Mammary epithelial cell (primary cell): ENCODE results near the gene RAX.

ENCODE experiments used
- CTCF ChIP-seq, 2 donors: IDR thresholded peaks in 1 of 2; conservative IDR thresholded peaks in 1 of 2; 2 replicates each; pipeline ENCODE4 v1.5.1; 2011 to 2012; ENCODE audit warnings: inconsistent platforms in 2 of 2, low read length in 2 of 2, mild to moderate bottlenecking in 2 of 2, control low read depth in 1 of 2, low read depth in 1 of 2; ENCODE audit not compliant: insufficient read depth in 1 of 2; ENCODE audit errors: extremely low read depth in 1 of 2
- EZH2 ChIP-seq: IDR thresholded peaks from 2 replicates; pipeline ENCODE4 v1.6.1; 2012; ENCODE audit warnings: low read length, inconsistent platforms, borderline replicate concordance

GRCh38 chr18:59278793-59279192 lies 5.5 kb upstream of the RAX start:
- TF ChIP-seq CTCF (conservative IDR thresholded peaks at IDR 0.05 in 1 of 2, IDR thresholded peaks at IDR 0.05 in 1 of 2; ENCODE audit: extremely low read depth in 1 of 2, insufficient read depth in 1 of 2, low read depth in 1 of 2, low read length in 2 of 2), result no peak
- TF ChIP-seq EZH2, result no peak
